Kasumi-1 (cell line): ENCODE measurements around the gene GRM2.
A peak's percentile ranks its signal among the peaks of the same experiment; 100 is the strongest.

Experiments used
- DNase-seq, 2 experiments: peaks; one replicate each; lab custom pipeline; 2025; lab: John Stamatoyannopoulos, UW

GRM2 gene

GRCh38 chr3:51705276-51706020, 1.4 kb upstream of the GRM2 start:
- no peak for DNase-seq

GRCh38 chr3:51706021-51706485, 815 bp upstream of the GRM2 start:
- DNase-seq: no peak

GRCh38 chr3:51708216-51708845, 1.5 kb downstream of the GRM2 start:
- no peak for DNase-seq

- no peak for DNase-seq
Measured at GRCh38 chr3:51709004-51709420, 2.1 kb downstream of the GRM2 start.

- DNase-seq: no peak
Measured at GRCh38 chr3:51709675-51710074, 2.8 kb downstream of the GRM2 start.

- DNase-seq: peak; percentile 19 to 48
Measured at GRCh38 chr3:51710631-51711351, 3.9 kb downstream of the GRM2 start.

GRCh38 chr3:51711352-51712037, 4.6 kb downstream of the GRM2 start:
- DNase-seq: no peak

GRCh38 chr3:51712038-51712420, 5.2 kb downstream of the GRM2 start:
- DNase-seq: no peak

- no peak for DNase-seq
Measured at GRCh38 chr3:51712511-51712931, 5.7 kb downstream of the GRM2 start.

GRCh38 chr3:51712963-51713362, 6.1 kb downstream of the GRM2 start:
- DNase-seq: no peak

- DNase-seq: no peak
Measured at GRCh38 chr3:51715231-51715976, 8.5 kb downstream of the GRM2 start.

GRCh38 chr3:51715977-51716294, 9.1 kb downstream of the GRM2 start:
- DNase-seq: no peak

- DNase-seq: no peak
Measured at GRCh38 chr3:51716805-51717204, 9.9 kb downstream of the GRM2 start.

- DNase-seq: no peak
Measured at GRCh38 chr3:51717446-51717845, 10.6 kb downstream of the GRM2 start.

- DNase-seq: no peak
Measured at GRCh38 chr3:51717947-51718346, 11.1 kb downstream of the GRM2 start.

- DNase-seq: peak; percentile 62 to 70
Measured at GRCh38 chr3:51718547-51719409, 11.9 kb downstream of the GRM2 start.

- DNase-seq: no peak
Measured at GRCh38 chr3:51719410-51720025, 12.7 kb downstream of the GRM2 start.

GRCh38 chr3:51720292-51721061, 13.6 kb downstream of the GRM2 start:
- DNase-seq: no peak

- peak; percentile 10 to 19 for DNase-seq
Measured at GRCh38 chr3:51721062-51721745, 14.3 kb downstream of the GRM2 start.
